Ectodermal cell (in vitro differentiated cells): ENCODE data around the gene NOL4L.
"Not testable (repeated sequence)": the region's sequence is repeated elsewhere in the genome, so short reads cannot be mapped to it uniquely, and the experiment has no call there.

Experiments used
- H3K27ac ChIP-seq: 2 replicates; pipeline ENCODE4 v1.7.0; 2013; ENCODE audit warnings: mild to moderate bottlenecking, low read depth, low read length; ENCODE audit not compliant: insufficient read depth, poor library complexity, severe bottlenecking
- H3K27me3 ChIP-seq: 2 replicates; pipeline ENCODE4 v1.7.0; 2013; ENCODE audit warnings: mild to moderate bottlenecking, low read length; ENCODE audit not compliant: insufficient read depth, control insufficient read depth, poor library complexity, severe bottlenecking
- H3K36me3 ChIP-seq: one replicate; pipeline ENCODE4 v1.7.0; 2013; ENCODE audit warnings: low read length; ENCODE audit not compliant: control insufficient read depth, insufficient read depth
- H3K4me1 ChIP-seq: one replicate; pipeline ENCODE4 v1.7.0; 2013; ENCODE audit warnings: low read length; ENCODE audit not compliant: control insufficient read depth, insufficient read depth
- H3K4me3 ChIP-seq: 2 replicates; pipeline ENCODE4 v1.7.0; 2013; ENCODE audit warnings: low read depth, low read length, control low read depth; ENCODE audit not compliant: insufficient read depth
- H3K9me3 ChIP-seq: 2 replicates; pipeline ENCODE4 v1.7.0; 2013; ENCODE audit warnings: mild to moderate bottlenecking, low read length, moderate library complexity; ENCODE audit not compliant: control insufficient read depth
- WGBS, 2 experiments: methylation state at CpG; one replicate each; pipeline ENCODE4 v1.1.7; 2013; ENCODE audit warnings: missing lambda C conversion rate in 2 of 2; 5-methylcytosine and 5-hydroxymethylcytosine counted together

Gene NOL4L

GRCh38 chr20:32596681-32597252 is 11.6 kb upstream of the NOL4L start:
- no peaks in the 10 kb centered on the region for H3K27me3 ChIP-seq
- H3K36me3 ChIP-seq = no peaks in the 10 kb centered on the region
- no peak overlapping the region for H3K4me3 ChIP-seq
- 63 to 76% methylated on average over 2 of the region's 2 CpGs for WGBS, 2 experiments
- no peaks in the 10 kb centered on the region for H3K4me1 ChIP-seq
- no peaks in the 10 kb centered on the region for H3K9me3 ChIP-seq
- H3K27ac ChIP-seq = no peak overlapping the region

GRCh38 chr20:32595143-32595542 is 10.0 kb upstream of the NOL4L start:
- Histone ChIP-seq H3K4me1 (no peaks in the 10 kb centered on the region), H3K4me3 (no peak overlapping the region), H3K27me3 (no peaks in the 10 kb centered on the region), H3K27ac (no peak overlapping the region), H3K36me3 (no peaks in the 10 kb centered on the region), H3K9me3 (no peaks in the 10 kb centered on the region)
- 88 to 90% methylated on average over 4 of the region's 4 CpGs for WGBS, 2 experiments

- H3K27me3 ChIP-seq, H3K4me1 ChIP-seq, H3K27ac ChIP-seq, H3K36me3 ChIP-seq, H3K9me3 ChIP-seq, H3K4me3 ChIP-seq: not testable (repeated sequence)
- WGBS, 2 experiments = 92 to 96% methylated on average over 5 of the region's 5 CpGs
Measured at GRCh38 chr20:32594669-32595068, 9.5 kb upstream of the NOL4L start.

GRCh38 chr20:32594204-32594603 is 9.1 kb upstream of the NOL4L start:
- 90 to 94% methylated on average over 5 of the region's 5 CpGs for WGBS, 2 experiments
- H3K4me1 ChIP-seq = no peaks in the 10 kb centered on the region
- H3K27me3 ChIP-seq = no peaks in the 10 kb centered on the region
- H3K4me3 ChIP-seq = no peak overlapping the region
- no peaks in the 10 kb centered on the region for H3K36me3 ChIP-seq
- no peaks in the 10 kb centered on the region for H3K9me3 ChIP-seq
- H3K27ac ChIP-seq = no peak overlapping the region

- not testable (repeated sequence) for H3K4me3 ChIP-seq, H3K27me3 ChIP-seq, H3K9me3 ChIP-seq, H3K36me3 ChIP-seq, H3K4me1 ChIP-seq, H3K27ac ChIP-seq
- WGBS, 2 experiments = 90 to 92% methylated on average over 4 of the region's 4 CpGs
Measured at GRCh38 chr20:32592616-32593015, 7.5 kb upstream of the NOL4L start.

- no peak overlapping the region for H3K4me3 ChIP-seq
- no peaks in the 10 kb centered on the region for H3K9me3 ChIP-seq
- WGBS, 2 experiments = 91 to 95% methylated on average over 3 of the region's 3 CpGs
- H3K4me1 ChIP-seq = peaks cover 9% of the 10 kb centered on the region
- no peaks in the 10 kb centered on the region for H3K36me3 ChIP-seq
- H3K27me3 ChIP-seq = peaks cover 11% of the 10 kb centered on the region
- no peak overlapping the region for H3K27ac ChIP-seq
Measured at GRCh38 chr20:32592022-32592421, 6.9 kb upstream of the NOL4L start.

GRCh38 chr20:32589769-32590168 is 4.6 kb upstream of the NOL4L start:
- WGBS, 2 experiments = 89 to 92% methylated on average over 4 to 5 of the region's 5 CpGs
- no peaks in the 10 kb centered on the region for H3K9me3 ChIP-seq
- H3K4me1 ChIP-seq = peaks cover 9% of the 10 kb centered on the region
- H3K27ac ChIP-seq = no peak overlapping the region
- H3K27me3 ChIP-seq = peaks cover 32% of the 10 kb centered on the region
- H3K36me3 ChIP-seq = no peaks in the 10 kb centered on the region
- H3K4me3 ChIP-seq = no peak overlapping the region

- H3K4me3 ChIP-seq = no peak overlapping the region
- peaks cover 35% of the 10 kb centered on the region for H3K27me3 ChIP-seq
- H3K27ac ChIP-seq = no peak overlapping the region
- H3K4me1 ChIP-seq = peaks cover 9% of the 10 kb centered on the region
- no peaks in the 10 kb centered on the region for H3K36me3 ChIP-seq
- H3K9me3 ChIP-seq = no peaks in the 10 kb centered on the region
- 84 to 87% methylated on average over 5 of the region's 5 CpGs for WGBS, 2 experiments
Measured at GRCh38 chr20:32589256-32589655, 4.1 kb upstream of the NOL4L start.

- no peaks in the 10 kb centered on the region for H3K9me3 ChIP-seq
- H3K4me3 ChIP-seq = no peak overlapping the region
- H3K4me1 ChIP-seq = peaks cover 9% of the 10 kb centered on the region
- H3K27ac ChIP-seq = no peak overlapping the region
- WGBS, 2 experiments = 58 to 60% methylated on average over 5 of the region's 5 CpGs
- H3K27me3 ChIP-seq = peaks cover 35% of the 10 kb centered on the region
- H3K36me3 ChIP-seq = no peaks in the 10 kb centered on the region
Measured at GRCh38 chr20:32588040-32588439, 2.9 kb upstream of the NOL4L start.

GRCh38 chr20:32586291-32586690 is 1.2 kb upstream of the NOL4L start:
- no peaks in the 10 kb centered on the region for H3K36me3 ChIP-seq

GRCh38 chr20:32585586-32586127 is 524 bp upstream of the NOL4L start:
- H3K9me3 ChIP-seq = no peaks in the 10 kb centered on the region
- peak overlapping the region; percentile 66 for H3K4me3 ChIP-seq
- no peaks in the 10 kb centered on the region for H3K36me3 ChIP-seq
- no peak overlapping the region for H3K27ac ChIP-seq
- H3K27me3 ChIP-seq = peaks cover 35% of the 10 kb centered on the region
- peaks cover 28% of the 10 kb centered on the region for H3K4me1 ChIP-seq
- 6% methylated on average over 32 of the region's 32 CpGs for WGBS, 2 experiments

More at GRCh38 chr20:32586291-32586690, 1.2 kb upstream of the NOL4L start:
- 74 to 75% methylated on average over 8 of the region's 8 CpGs for WGBS, 2 experiments
- peaks cover 35% of the 10 kb centered on the region for H3K27me3 ChIP-seq
- no peak overlapping the region for H3K4me3 ChIP-seq
- no peak overlapping the region for H3K27ac ChIP-seq
- no peaks in the 10 kb centered on the region for H3K9me3 ChIP-seq
- H3K4me1 ChIP-seq = peaks cover 22% of the 10 kb centered on the region
